GM12875 (cell line): Measurements from ENCODE around the gene ZBTB17.
A peak's percentile ranks its signal among the peaks of the same experiment; 100 is the strongest.
"Not testable (repeated sequence)": the region's sequence is repeated elsewhere in the genome, so short reads cannot be mapped to it uniquely, and the experiment has no call there.

ENCODE experiments used
- H3K4me3 ChIP-seq: one replicate; pipeline ENCODE4 v1.5.1; 2011; ENCODE audit warnings: low read depth, low read length, control low read depth
- TF ChIP-seq, protein P1 (sequence below): IDR thresholded peaks from 2 replicates; pipeline ENCODE4 v1.5.1; 2011; ENCODE audit warnings: low read depth, mild to moderate bottlenecking, control low read depth, inconsistent platforms, low read length, moderate library complexity, borderline replicate concordance; ENCODE audit not compliant: insufficient read depth

Gene ZBTB17

DNA sequence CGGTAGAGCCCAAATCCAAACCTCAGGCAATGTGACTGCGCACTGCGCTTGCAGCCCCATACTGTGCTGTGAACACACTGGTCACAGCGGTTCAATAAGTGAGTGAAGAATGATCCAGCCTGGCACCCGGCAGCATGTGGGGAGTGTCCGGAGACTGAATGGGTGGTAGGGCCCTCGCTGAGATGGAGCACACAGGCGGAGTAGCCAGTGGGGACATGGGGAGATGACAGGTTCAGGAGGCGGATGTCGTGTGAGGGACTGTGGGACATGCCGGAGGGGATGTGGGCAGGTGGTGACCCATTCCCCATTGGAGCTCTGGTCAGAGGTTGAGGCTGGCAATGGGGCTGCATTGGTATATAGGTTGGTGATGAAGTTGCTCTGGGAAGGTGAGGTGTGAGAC lies 33.8 kb upstream of the ZBTB17 start:
- no peak overlapping the region for H3K4me3 ChIP-seq
- TF ChIP-seq, protein P1, sequence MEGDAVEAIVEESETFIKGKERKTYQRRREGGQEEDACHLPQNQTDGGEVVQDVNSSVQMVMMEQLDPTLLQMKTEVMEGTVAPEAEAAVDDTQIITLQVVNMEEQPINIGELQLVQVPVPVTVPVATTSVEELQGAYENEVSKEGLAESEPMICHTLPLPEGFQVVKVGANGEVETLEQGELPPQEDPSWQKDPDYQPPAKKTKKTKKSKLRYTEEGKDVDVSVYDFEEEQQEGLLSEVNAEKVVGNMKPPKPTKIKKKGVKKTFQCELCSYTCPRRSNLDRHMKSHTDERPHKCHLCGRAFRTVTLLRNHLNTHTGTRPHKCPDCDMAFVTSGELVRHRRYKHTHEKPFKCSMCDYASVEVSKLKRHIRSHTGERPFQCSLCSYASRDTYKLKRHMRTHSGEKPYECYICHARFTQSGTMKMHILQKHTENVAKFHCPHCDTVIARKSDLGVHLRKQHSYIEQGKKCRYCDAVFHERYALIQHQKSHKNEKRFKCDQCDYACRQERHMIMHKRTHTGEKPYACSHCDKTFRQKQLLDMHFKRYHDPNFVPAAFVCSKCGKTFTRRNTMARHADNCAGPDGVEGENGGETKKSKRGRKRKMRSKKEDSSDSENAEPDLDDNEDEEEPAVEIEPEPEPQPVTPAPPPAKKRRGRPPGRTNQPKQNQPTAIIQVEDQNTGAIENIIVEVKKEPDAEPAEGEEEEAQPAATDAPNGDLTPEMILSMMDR: no peak

DNA sequence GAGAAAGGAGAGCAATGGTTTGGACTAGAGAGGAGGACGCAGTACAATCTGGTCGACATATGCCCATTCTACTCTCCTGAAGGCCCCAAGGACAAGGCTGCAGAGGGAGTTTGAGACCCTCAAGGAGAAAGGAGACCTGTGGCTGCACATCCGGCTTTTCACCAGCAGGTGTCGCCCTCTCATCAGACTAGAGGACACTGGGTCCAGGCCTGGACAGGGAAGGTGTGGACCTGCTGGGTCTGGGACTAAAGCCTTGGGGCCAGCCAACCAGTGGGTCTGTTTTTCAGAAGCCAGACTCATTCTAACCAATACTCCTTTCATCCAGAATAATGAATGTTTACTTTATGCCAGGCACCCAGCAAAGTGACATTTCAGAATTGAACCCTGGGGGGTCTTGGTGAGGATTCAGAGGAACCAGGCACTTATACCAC lies 33.1 kb upstream of the ZBTB17 start:
- H3K4me3 ChIP-seq: no peak overlapping the region
- TF ChIP-seq, protein P1: peak; percentile 96

DNA sequence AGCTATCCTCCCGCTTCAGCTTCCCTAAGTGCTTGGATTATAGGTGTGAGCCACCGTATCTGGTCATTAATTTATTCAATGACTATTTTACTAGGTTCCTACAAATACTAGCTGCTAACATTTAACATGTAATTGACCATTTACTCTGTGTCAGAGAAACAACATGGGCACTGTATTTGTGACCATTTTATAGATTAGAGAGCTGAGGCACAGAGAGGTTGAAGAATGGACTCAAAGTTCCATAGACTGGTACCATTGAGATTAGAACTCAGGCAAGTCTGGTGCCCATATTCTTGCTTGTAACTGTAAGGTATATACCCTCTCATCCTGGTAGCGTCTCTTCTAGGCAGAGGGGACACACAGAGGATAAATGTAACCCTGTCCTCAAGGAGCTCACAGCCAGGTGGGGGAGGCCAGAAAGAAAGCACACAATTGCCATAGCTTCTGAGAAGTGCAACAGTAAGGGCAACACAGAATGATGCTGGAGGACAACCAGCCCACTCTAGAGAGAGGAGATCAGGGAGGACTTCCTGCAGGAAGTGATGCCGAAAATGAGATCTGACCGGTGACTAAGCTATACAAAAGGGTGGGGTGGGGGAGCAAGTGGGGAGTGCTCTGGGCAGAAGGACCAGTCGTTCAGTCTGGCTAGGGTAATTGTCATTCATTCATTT lies 31.9 kb upstream of the ZBTB17 start:
- no peak overlapping the region for H3K4me3 ChIP-seq
- TF ChIP-seq, protein P1: no peak

DNA sequence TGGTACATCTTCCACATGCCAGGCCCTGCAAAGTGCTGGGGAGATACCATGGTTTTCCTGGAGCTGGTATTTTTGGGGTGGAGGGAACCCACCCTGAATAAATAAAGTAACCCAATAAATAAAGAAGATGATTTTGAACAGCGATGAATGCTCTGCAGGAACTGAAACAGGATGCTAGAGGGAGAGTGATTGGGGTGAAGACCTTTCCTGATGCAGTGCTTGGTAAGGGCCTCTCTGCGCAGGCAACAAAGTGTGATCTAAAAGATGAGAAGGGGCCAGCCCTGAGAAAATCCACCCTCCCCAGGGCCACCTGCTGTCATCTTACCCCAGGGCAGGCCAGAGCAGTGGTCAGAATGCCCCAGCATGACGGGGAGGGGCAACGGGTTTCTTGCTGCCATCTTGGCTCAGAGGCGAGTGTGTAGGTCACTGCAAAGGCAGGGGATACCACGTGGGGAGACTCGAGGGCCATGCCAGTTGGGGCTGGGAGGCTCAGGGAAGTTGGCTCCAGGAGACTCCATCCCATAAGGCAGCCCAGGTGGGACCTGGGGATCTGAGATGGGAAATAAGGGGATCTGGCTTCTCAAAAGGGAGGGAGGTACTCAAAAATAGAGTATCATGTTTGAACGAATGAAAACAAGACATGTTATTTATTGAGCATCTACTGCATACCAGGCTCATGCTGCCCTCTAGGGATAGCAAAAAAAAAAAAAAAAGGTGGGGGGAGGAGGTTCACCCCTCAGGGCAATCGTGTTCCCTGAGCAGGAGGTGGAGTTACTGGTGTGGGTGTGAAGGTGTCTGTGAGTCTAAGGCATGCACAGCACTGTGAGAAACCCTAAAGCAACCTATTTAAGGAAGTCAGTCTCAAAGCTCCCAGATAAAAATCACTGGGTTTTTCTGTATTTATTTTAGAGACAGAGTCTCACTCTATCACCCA lies 30.9 kb upstream of the ZBTB17 start:
- no peak overlapping the region for H3K4me3 ChIP-seq
- TF ChIP-seq, protein P1: no peak

DNA sequence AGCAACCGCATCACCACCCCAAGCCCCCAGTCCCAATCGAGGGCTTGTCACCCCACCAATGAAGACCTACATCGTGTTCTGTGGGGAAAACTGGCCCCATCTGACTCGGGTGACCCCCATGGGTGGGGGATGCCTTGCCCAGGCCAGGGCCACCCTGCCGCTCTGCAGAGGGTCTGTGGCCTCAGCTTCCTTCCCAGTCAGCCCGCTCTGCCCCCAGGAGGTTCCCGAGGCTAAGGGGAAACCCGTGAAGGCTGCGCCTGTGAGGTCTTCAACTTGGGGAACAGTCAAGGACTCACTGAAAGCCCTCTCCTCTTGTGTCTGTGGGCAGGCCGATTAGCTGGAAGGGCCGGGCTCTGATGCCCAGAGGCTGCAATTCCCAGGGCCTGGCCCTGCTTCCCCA lies 30.1 kb upstream of the ZBTB17 start:
- TF ChIP-seq, protein P1: no peak
- H3K4me3 ChIP-seq: no peak overlapping the region

DNA sequence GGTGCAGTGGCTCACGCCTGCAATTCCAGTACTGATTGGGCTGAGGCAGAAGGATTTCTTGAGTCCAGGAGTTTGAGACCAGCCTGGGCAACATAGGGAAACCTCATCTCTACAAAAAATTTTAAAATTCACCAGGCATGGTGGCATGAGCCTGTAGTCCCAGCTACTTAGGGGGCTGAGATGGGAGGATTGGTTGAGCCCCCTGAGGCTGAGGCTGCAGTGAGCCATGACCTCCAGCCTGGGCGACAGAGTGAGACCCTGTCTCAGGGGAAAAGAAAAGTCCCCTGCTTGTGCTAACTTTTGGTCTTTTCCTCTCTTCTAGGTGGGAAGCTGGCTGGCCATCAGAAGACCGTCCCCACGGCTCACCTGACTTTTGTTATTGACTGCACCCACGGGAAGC lies 29.7 kb upstream of the ZBTB17 start:
- no peak overlapping the region for H3K4me3 ChIP-seq
- TF ChIP-seq, protein P1: no peak

DNA sequence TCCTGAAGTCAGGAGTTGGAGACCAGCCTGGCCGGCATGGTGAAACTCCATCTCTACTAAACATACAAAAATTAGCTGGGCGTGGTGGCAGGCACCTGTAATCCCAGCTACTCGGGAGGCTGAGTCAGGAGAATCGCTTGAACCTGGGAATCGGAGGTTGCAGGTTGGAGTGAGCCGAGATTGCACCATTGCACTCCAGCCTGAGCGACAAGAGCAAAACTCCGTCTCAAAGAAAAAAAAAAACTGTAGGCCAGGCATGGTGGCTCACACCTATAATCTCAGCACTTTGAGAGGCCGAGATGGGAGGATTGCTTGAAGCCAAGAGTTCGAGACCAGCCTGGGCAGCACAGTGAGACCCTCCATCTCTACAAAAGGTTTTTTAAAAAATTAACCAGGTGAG lies 25.4 kb upstream of the ZBTB17 start:
- not testable (repeated sequence) for H3K4me3 ChIP-seq
